T-helper 1 cell treated with Interleukin-12 subunit alpha and Interleukin-12 subunit beta and Interleukin-4 antibody, amounts not matched to agents 30 μg/mL and 1 μg/mL, for 36 hours (primary cell): ENCODE measurements around the gene AKAP8.
"Not testable (repeated sequence)": the region's sequence is repeated elsewhere in the genome, so short reads cannot be mapped to it uniquely, and the experiment has no call there.

Experiments used
- H3K27ac Mint-ChIP-seq: one replicate; pipeline ENCODE4 v1.8.0; 2021; ENCODE audit warnings: mild to moderate bottlenecking, mixed read lengths
- H3K27me3 Mint-ChIP-seq: one replicate; pipeline ENCODE4 v1.8.0; 2021; ENCODE audit warnings: low read depth, mixed read lengths
- H3K36me3 Mint-ChIP-seq: one replicate; pipeline ENCODE4 v1.8.0; 2021; ENCODE audit warnings: low read depth, mixed read lengths
- H3K4me1 Mint-ChIP-seq: one replicate; pipeline ENCODE4 v1.8.0; 2021; ENCODE audit warnings: low read depth, mixed read lengths
- H3K4me3 Mint-ChIP-seq: one replicate; pipeline ENCODE4 v1.8.0; 2021; ENCODE audit warnings: mild to moderate bottlenecking, moderate library complexity, mixed read lengths
- H3K9me3 Mint-ChIP-seq: one replicate; pipeline ENCODE4 v1.8.0; 2021; ENCODE audit warnings: mixed read lengths

The AKAP8 gene

GRCh38 chr19:15418579-15419412 lies 39.2 kb upstream of the AKAP8 start, which contains the start of gene AKAP8L:
TSS of gene AKAP8L (minus strand) at chr19:15418988. CDS start at chr19:15418923, 65 bp downstream.
- peaks cover 4% of the 10 kb centered on the region for H3K9me3 Mint-ChIP-seq
- peak within 1 kb of the TSS; percentile 99 for H3K4me3 Mint-ChIP-seq
- H3K4me1 Mint-ChIP-seq: peaks cover 25% of the 10 kb centered on the region
- H3K27me3 Mint-ChIP-seq: no peaks in the 10 kb centered on the region
- peaks cover 27% of the 10 kb centered on the region for H3K36me3 Mint-ChIP-seq
- H3K27ac Mint-ChIP-seq: peak within 1 kb of the TSS; percentile 99

GRCh38 chr19:15418231-15418578 lies 38.6 kb upstream of the AKAP8 start:
- Mint-ChIP-seq H3K4me3 (peak overlapping the region; percentile 99), H3K36me3 (peaks cover 21% of the 10 kb centered on the region), H3K27me3 (no peaks in the 10 kb centered on the region), H3K27ac (peak overlapping the region; percentile 99), H3K4me1 (peaks cover 27% of the 10 kb centered on the region), H3K9me3 (no peaks in the 10 kb centered on the region)

- Mint-ChIP-seq H3K27me3 (no peaks in the 10 kb centered on the region), H3K36me3 (peaks cover 16% of the 10 kb centered on the region), H3K4me3 (peak overlapping the region; percentile 99), H3K4me1 (peaks cover 31% of the 10 kb centered on the region), H3K9me3 (no peaks in the 10 kb centered on the region), H3K27ac (peak overlapping the region; percentile 99)
Measured at GRCh38 chr19:15417699-15418098, 38.1 kb upstream of the AKAP8 start.

- Mint-ChIP-seq H3K9me3 (no peaks in the 10 kb centered on the region), H3K36me3 (peaks cover 7% of the 10 kb centered on the region), H3K27ac (no peak overlapping the region), H3K4me3 (no peak overlapping the region), H3K4me1 (peaks cover 20% of the 10 kb centered on the region), H3K27me3 (no peaks in the 10 kb centered on the region)
Measured at GRCh38 chr19:15412832-15413231, 33.2 kb upstream of the AKAP8 start.

- H3K27me3 Mint-ChIP-seq, H3K27ac Mint-ChIP-seq, H3K36me3 Mint-ChIP-seq, H3K4me3 Mint-ChIP-seq, H3K9me3 Mint-ChIP-seq: not testable (repeated sequence)
- H3K4me1 Mint-ChIP-seq: peaks cover 15% of the 10 kb centered on the region
Measured at GRCh38 chr19:15411351-15411750, 31.8 kb upstream of the AKAP8 start.

GRCh38 chr19:15404780-15405211 lies 25.2 kb upstream of the AKAP8 start:
- Mint-ChIP-seq H3K4me1 (peaks cover 11% of the 10 kb centered on the region), H3K4me3 (no peak overlapping the region), H3K36me3 (peaks cover 18% of the 10 kb centered on the region), H3K27ac (no peak overlapping the region), H3K9me3 (no peaks in the 10 kb centered on the region), H3K27me3 (no peaks in the 10 kb centered on the region)

GRCh38 chr19:15404097-15404779 lies 24.7 kb upstream of the AKAP8 start:
- Mint-ChIP-seq H3K9me3 (no peaks in the 10 kb centered on the region), H3K4me1 (peaks cover 11% of the 10 kb centered on the region), H3K27me3 (no peaks in the 10 kb centered on the region), H3K4me3 (no peak overlapping the region), H3K27ac (no peak overlapping the region), H3K36me3 (peaks cover 18% of the 10 kb centered on the region)

GRCh38 chr19:15403151-15403531 lies 23.6 kb upstream of the AKAP8 start:
- H3K4me3 Mint-ChIP-seq: no peak overlapping the region
- no peaks in the 10 kb centered on the region for H3K27me3 Mint-ChIP-seq
- no peaks in the 10 kb centered on the region for H3K9me3 Mint-ChIP-seq
- H3K36me3 Mint-ChIP-seq: peaks cover 20% of the 10 kb centered on the region
- peaks cover 11% of the 10 kb centered on the region for H3K4me1 Mint-ChIP-seq
- no peak overlapping the region for H3K27ac Mint-ChIP-seq

GRCh38 chr19:15402411-15403150 lies 23.0 kb upstream of the AKAP8 start:
- Mint-ChIP-seq H3K27me3 (no peaks in the 10 kb centered on the region), H3K4me1 (peaks cover 9% of the 10 kb centered on the region), H3K4me3 (no peak overlapping the region), H3K36me3 (peaks cover 26% of the 10 kb centered on the region), H3K9me3 (no peaks in the 10 kb centered on the region), H3K27ac (no peak overlapping the region)

GRCh38 chr19:15401397-15401710 lies 21.8 kb upstream of the AKAP8 start:
- Mint-ChIP-seq H3K36me3 (peaks cover 38% of the 10 kb centered on the region), H3K27ac (no peak overlapping the region), H3K4me3 (no peak overlapping the region), H3K27me3 (no peaks in the 10 kb centered on the region), H3K9me3 (no peaks in the 10 kb centered on the region), H3K4me1 (peaks cover 5% of the 10 kb centered on the region)

GRCh38 chr19:15400521-15401396 lies 21.2 kb upstream of the AKAP8 start:
- peaks cover 39% of the 10 kb centered on the region for H3K36me3 Mint-ChIP-seq
- H3K27me3 Mint-ChIP-seq: no peaks in the 10 kb centered on the region
- H3K9me3 Mint-ChIP-seq: no peaks in the 10 kb centered on the region
- H3K27ac Mint-ChIP-seq: no peak overlapping the region
- H3K4me1 Mint-ChIP-seq: peaks cover 4% of the 10 kb centered on the region
- no peak overlapping the region for H3K4me3 Mint-ChIP-seq

GRCh38 chr19:15399635-15400034 lies 20.0 kb upstream of the AKAP8 start:
- peaks cover 2% of the 10 kb centered on the region for H3K4me1 Mint-ChIP-seq
- no peak overlapping the region for H3K27ac Mint-ChIP-seq
- no peaks in the 10 kb centered on the region for H3K27me3 Mint-ChIP-seq
- H3K4me3 Mint-ChIP-seq: no peak overlapping the region
- H3K9me3 Mint-ChIP-seq: no peaks in the 10 kb centered on the region
- H3K36me3 Mint-ChIP-seq: peaks cover 35% of the 10 kb centered on the region

GRCh38 chr19:15399234-15399515 lies 19.6 kb upstream of the AKAP8 start:
- Mint-ChIP-seq H3K9me3 (no peaks in the 10 kb centered on the region), H3K4me1 (no peaks in the 10 kb centered on the region), H3K4me3 (no peak overlapping the region), H3K36me3 (peaks cover 33% of the 10 kb centered on the region), H3K27ac (no peak overlapping the region), H3K27me3 (no peaks in the 10 kb centered on the region)

- H3K36me3 Mint-ChIP-seq: peaks cover 37% of the 10 kb centered on the region
- no peaks in the 10 kb centered on the region for H3K4me1 Mint-ChIP-seq
- no peak overlapping the region for H3K4me3 Mint-ChIP-seq
- no peak overlapping the region for H3K27ac Mint-ChIP-seq
- no peaks in the 10 kb centered on the region for H3K9me3 Mint-ChIP-seq
- H3K27me3 Mint-ChIP-seq: no peaks in the 10 kb centered on the region
Measured at GRCh38 chr19:15398501-15399233, 19.1 kb upstream of the AKAP8 start.
